Pons (tissue), 1 donor: ENCODE data around the gene C1QTNF6.
A peak's percentile ranks its signal among the peaks of the same experiment; 100 is the strongest.
"Not testable (repeated sequence)": the region's sequence is repeated elsewhere in the genome, so short reads cannot be mapped to it uniquely, and the experiment has no call there.

Experiments used
- DNase-seq: peaks from one replicate; pipeline ENCODE4 v3.0.0-alpha.2; 2016; ENCODE audit warnings: low spot score

C1QTNF6 gene

GRCh38 chr22:37187891-37188761, at the start of gene C1QTNF6:
C1QTNF6 (minus strand) TSS chr22:37188247; CDS start chr22:37188213, 34 bp downstream.
- no peak for DNase-seq

- DNase-seq = no peak
Observed at GRCh38 chr22:37235897-37236607, 48.0 kb upstream of the C1QTNF6 start.

GRCh38 chr22:37234736-37235711, 47.0 kb upstream of the C1QTNF6 start:
- DNase-seq = no peak

GRCh38 chr22:37233751-37234631, 45.9 kb upstream of the C1QTNF6 start:
- no peak for DNase-seq

GRCh38 chr22:37233371-37233750, 45.3 kb upstream of the C1QTNF6 start:
- not testable (repeated sequence) for DNase-seq

- DNase-seq = no peak
Observed at GRCh38 chr22:37232140-37232998, 44.3 kb upstream of the C1QTNF6 start.

GRCh38 chr22:37231406-37232139, 43.5 kb upstream of the C1QTNF6 start:
- no peak for DNase-seq

GRCh38 chr22:37230673-37231405, 42.8 kb upstream of the C1QTNF6 start:
- no peak for DNase-seq

GRCh38 chr22:37229805-37230672, 42.0 kb upstream of the C1QTNF6 start:
- no peak for DNase-seq

- no peak for DNase-seq
Observed at GRCh38 chr22:37229012-37229804, 41.2 kb upstream of the C1QTNF6 start.

GRCh38 chr22:37228106-37229011, 40.3 kb upstream of the C1QTNF6 start:
- DNase-seq = peak; percentile 42

GRCh38 chr22:37226514-37226913, 38.5 kb upstream of the C1QTNF6 start:
- DNase-seq = no peak

- no peak for DNase-seq
Observed at GRCh38 chr22:37226087-37226486, 38.0 kb upstream of the C1QTNF6 start.

- DNase-seq = no peak
Observed at GRCh38 chr22:37225481-37225880, 37.4 kb upstream of the C1QTNF6 start.

GRCh38 chr22:37224757-37225420, 36.8 kb upstream of the C1QTNF6 start:
- DNase-seq = no peak
